MM.1S (cell line): ENCODE measurements around the gene POU1F1.

ENCODE experiments used
- EZH2 ChIP-seq: fragments of 300-600 bp; sonication (generic); optimal IDR thresholded peaks from 2 replicates; pipeline ENCODE3; 2017; ENCODE audit warnings: low read depth, mild to moderate bottlenecking, antibody characterized with exemption, low read length, mixed read lengths
- EZH2phosphoT487 ChIP-seq: fragments of 300-600 bp; sonication (generic); IDR thresholded peaks from 2 replicates; pipeline ENCODE4 v1.6.1; 2018; ENCODE audit warnings: antibody characterized with exemption, low read length
- TF ChIP-seq, protein P1 (sequence below): fragments of 300-600 bp; sonication (generic); IDR thresholded peaks from 2 replicates; pipeline ENCODE4 v1.5.1; 2016; ENCODE audit warnings: antibody characterized with exemption, low read length, mixed read lengths

DNA sequence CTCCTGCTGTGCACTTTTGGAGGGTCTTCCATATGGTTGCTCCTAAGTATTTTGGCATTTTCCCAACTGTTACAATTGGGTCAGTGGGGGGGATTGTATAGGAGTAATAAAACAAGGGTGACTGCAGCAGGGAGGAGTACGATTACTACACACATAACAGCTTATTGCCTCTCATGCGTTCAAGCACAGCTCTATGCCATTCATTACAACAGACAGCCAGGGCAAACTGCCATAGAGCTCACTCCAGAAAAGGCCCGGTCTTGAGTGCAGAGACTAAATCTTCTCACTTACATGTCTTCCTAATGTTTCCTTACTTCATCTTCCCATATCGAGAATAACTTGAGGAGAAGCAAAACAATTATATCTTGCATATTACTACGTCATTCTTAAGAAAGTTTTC, 50.7 kb downstream of the POU1F1 start:
- TF ChIP-seq, protein P1, sequence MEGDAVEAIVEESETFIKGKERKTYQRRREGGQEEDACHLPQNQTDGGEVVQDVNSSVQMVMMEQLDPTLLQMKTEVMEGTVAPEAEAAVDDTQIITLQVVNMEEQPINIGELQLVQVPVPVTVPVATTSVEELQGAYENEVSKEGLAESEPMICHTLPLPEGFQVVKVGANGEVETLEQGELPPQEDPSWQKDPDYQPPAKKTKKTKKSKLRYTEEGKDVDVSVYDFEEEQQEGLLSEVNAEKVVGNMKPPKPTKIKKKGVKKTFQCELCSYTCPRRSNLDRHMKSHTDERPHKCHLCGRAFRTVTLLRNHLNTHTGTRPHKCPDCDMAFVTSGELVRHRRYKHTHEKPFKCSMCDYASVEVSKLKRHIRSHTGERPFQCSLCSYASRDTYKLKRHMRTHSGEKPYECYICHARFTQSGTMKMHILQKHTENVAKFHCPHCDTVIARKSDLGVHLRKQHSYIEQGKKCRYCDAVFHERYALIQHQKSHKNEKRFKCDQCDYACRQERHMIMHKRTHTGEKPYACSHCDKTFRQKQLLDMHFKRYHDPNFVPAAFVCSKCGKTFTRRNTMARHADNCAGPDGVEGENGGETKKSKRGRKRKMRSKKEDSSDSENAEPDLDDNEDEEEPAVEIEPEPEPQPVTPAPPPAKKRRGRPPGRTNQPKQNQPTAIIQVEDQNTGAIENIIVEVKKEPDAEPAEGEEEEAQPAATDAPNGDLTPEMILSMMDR, result no peak
- no peak for TF ChIP-seq EZH2
- no peak for TF ChIP-seq EZH2phosphoT487
